ENCODE data around the gene MLH3.
A peak's percentile ranks its signal among the peaks of the same experiment; 100 is the strongest.

The MLH3 gene

GRCh38 chr14:75066691-75067090 is 15.4 kb upstream of the MLH3 start:
- DNase-seq (ENCODE audit: low read depth in 2 of 2) = no peak

DNA sequence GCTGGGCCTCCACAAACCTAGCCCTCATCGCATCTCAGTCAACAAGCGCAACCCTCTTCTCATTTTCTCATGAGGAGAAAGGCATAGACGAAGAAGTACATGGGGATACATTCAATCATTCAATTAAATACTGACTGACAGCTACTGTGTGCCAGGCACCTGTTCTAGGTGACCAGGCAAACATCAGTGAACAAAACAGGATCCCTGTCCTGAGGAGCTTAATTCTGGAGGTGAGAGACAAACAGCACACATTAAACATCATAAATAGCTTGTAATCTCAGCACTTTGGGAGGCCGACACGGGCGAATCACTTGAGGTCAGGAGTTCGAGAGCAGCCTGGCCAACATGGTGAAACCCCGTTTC is 12.9 kb upstream of the MLH3 start:
- DNase-seq (ENCODE audit: low read depth in 2 of 2) = no peak

GRCh38 chr14:75063491-75064204 is 12.4 kb upstream of the MLH3 start, which contains the start of gene ACYP1:
ACYP1 (minus strand) TSS chr14:75064024; CDS start chr14:75063553, 471 bp downstream.
- peak in 1 of 2 experiments; percentile 65 for DNase-seq (ENCODE audit: low read depth in 2 of 2)

DNA sequence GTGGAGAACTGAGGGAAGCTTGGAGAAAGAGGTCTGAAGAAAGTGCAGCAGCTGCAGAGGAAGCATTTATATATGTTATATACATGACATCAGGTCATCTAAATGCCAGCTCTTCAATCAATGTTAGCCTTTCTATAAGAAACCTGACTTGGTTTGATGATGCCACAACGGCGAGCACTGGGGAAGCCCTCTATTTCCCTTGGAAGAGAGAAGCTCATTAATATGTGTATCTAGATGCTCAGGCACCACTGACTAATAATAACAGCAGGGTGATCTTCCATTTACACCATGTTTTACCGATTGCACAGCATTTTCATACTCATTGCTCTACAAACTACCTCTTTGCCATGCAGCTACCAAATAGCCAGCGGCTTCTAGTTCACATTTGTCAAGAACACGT is 11.7 kb upstream of the MLH3 start:
- no peak for DNase-seq (ENCODE audit: low read depth in 2 of 2)

GRCh38 chr14:75060420-75060819 is 9.2 kb upstream of the MLH3 start:
- no peak for DNase-seq (ENCODE audit: low read depth in 2 of 2)

DNA sequence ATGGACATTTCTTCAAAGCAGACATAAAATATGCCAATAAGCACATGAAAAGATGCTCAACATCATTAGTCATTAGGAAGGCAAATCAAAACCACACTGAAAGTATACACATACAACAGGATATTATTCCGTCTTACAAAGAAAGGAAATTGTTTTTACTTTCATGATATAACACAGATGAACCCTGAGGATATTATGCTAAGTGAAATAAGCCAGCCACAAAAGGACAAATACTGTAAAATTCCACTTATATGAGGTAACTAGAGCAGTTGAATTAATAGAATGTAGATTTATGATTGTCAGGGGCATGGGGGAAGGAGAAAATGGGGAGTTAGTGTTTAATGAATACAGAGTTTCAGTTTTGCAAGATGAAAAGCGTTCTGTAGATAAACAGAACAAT is 8.4 kb upstream of the MLH3 start:
- DNase-seq (ENCODE audit: low read depth in 2 of 2) = no peak

DNA sequence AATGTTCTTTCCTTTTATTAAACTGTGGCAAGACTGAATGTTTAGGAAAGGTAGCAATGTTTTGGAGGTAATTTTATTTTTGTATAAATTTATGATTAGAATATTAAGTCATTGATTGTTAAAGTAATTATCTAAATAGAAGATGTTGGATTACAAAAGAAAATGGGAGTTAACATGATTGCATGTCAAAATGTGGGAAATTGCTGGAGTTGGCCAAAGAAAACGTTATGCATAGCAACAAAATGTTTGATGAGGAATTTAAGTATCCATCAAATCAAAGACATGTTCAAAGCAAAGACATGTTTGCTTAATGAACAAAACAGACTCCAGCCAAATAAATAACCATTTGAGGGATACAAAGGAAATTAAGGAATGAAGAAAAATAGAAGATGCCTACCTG is 3.2 kb upstream of the MLH3 start:
- DNase-seq (ENCODE audit: low read depth in 2 of 2) = no peak

DNA sequence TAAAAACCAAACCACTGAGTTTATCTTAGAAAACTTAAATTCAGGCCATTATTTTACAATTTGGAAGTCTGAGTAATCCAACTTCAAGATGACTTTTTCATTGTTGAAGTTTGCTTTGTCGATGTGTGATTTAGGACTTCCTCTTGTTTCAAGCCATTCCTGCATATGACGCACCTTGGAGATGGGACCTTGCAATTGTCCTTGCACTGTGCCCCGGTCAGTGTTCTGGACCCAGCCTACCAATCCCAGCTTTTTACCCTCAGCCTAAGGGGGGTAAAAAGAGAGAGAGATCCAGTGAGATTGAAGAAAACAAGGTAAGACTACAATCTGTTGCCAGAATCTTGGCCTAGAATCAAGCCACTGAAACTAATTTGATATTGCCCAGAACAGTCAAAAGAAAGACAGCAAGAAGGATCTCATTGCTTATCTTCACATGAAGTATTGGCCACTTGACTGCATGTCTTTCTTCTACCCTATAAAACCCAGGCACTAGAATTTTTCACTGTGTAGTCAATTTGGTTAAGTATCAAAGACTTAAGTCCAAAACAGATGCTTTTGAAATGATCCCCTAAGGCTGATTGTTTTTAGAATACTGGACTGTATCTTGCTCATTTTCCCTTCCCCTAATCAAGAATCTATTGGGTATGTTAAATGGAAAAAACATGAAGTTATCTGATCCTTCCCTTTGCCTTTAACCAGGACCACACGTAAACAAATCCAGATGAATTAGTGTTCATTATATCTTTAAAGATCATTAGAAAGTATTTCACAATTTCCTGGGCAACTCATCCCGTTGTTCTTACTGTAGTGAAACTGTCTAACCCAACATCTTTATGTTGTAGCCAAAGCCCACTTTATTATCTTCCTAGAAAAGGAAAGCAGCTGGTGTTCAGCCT is 2.4 kb upstream of the MLH3 start:
- no peak for DNase-seq (ENCODE audit: low read depth in 2 of 2)

- DNase-seq (ENCODE audit: low read depth in 2 of 2) = no peak
Observed at GRCh38 chr14:75051556-75051899, 261 bp upstream of the MLH3 start.

GRCh38 chr14:75049731-75050201 is 1.5 kb downstream of the MLH3 start:
- no peak for DNase-seq (ENCODE audit: low read depth in 2 of 2)

GRCh38 chr14:75049136-75049535 is 2.1 kb downstream of the MLH3 start:
- DNase-seq (ENCODE audit: low read depth in 2 of 2) = no peak

GRCh38 chr14:75048101-75048500 is 3.2 kb downstream of the MLH3 start:
- no peak for DNase-seq (ENCODE audit: low read depth in 2 of 2)

- no peak for DNase-seq (ENCODE audit: low read depth in 2 of 2)
Observed at GRCh38 chr14:75047506-75047905, 3.8 kb downstream of the MLH3 start.

DNA sequence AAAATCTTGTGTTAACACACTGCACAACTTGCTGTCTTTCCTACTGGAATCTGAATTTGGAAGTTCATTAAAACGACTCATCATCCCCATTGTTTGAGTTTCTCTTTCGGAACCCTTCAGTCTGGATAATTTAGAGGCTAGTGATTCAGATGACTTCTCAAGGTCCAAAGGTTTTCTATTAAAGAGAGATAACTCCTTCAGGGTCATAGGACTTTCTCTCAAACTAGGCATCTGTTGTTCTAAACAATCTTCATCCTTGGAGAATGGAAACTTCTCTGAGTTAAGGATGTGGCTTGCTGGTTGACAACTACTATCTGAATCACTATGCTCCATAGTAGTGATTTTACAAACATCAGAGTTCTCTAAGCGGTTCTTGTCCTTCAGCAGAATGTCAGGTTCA is 4.4 kb downstream of the MLH3 start:
- no peak for DNase-seq (ENCODE audit: low read depth in 2 of 2)

- no peak for DNase-seq (ENCODE audit: low read depth in 2 of 2)
Observed at GRCh38 chr14:75046275-75046674, 5.0 kb downstream of the MLH3 start.

GRCh38 chr14:75044752-75045151 is 6.5 kb downstream of the MLH3 start:
- no peak for DNase-seq (ENCODE audit: low read depth in 2 of 2)

DNA sequence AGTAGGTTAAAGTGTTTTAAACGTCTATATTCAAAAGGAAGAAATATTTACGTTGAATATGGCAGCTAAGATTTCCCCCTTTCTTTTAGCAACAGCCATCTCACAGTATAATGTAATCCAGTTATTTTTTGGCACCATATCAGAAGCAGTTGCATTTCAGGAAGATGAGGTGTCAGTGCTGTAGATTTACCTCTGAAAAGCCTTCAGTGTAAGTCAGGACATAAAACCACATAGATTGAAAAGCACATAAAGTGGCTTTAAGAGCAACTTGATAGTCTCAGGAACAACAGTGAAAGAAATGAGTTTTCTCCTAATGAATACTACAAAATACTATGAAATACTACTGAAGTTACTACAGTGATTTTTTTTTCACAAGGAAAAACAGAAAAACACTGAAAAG is 6.9 kb downstream of the MLH3 start:
- DNase-seq (ENCODE audit: low read depth in 2 of 2) = peak in 1 of 2 experiments; percentile 50

DNA sequence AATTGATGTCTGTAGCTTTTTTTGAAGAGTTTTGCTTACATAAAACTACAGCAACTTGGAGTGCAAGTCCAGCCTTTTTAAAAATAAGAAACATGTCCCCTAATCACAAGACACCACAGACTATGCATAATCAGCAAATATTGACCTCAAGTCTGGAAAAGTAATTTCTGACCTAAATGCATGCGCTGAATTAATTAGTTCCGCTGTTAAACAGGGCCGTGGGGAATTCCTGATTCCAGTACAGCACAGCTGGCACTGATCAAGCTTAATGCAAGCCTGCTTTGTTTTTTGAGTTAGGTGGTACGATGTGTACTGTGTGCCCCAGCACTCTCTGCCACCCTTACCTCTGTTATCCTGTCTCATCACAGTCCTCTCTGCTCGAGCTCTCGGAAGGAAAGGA is 9.2 kb downstream of the MLH3 start:
- no peak for DNase-seq (ENCODE audit: low read depth in 2 of 2)

DNA sequence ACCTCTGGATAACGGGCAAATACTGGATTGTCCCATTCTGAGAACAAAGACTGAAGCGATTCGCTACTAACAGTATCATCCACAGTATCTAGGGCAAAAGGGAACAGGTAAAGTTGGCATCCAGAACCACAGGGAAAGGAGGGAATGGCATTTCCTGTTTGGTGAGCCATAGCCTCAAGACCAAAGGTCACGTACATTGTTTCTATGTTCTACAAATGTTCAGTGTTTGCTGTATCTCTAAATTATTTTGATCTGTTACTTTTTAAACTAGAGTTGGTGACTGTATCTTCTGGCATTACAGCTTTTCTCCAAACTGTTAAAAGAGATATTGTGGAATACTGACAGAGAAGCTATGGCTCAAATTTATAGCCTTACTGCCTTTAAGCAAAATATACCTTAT is 9.7 kb downstream of the MLH3 start:
- no peak for DNase-seq (ENCODE audit: low read depth in 2 of 2)

DNA sequence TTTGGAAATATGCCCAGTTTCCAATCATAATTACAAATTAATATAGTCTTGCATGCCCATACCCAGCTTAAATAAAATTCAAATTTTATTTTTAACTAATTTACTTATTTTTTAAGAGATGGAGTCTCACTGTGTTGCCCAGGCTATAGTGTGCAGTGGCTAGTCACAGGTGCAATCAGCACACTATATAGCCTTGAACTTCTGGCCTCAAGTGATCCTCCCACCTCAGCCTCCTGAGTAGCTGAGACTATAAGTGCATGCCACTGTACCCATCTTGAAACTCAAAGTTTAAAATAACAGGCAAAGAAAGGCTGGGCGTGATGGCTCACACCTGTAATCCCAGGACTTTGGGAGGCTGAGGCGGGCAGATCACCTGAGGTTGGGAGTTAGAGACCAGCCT is 10.3 kb downstream of the MLH3 start:
- no peak for DNase-seq (ENCODE audit: low read depth in 2 of 2)

GRCh38 chr14:75040507-75040906 is 10.8 kb downstream of the MLH3 start:
- DNase-seq (ENCODE audit: low read depth in 2 of 2) = no peak

- DNase-seq (ENCODE audit: low read depth in 2 of 2) = no peak
Observed at GRCh38 chr14:75032939-75033338, 18.3 kb downstream of the MLH3 start.

DNA sequence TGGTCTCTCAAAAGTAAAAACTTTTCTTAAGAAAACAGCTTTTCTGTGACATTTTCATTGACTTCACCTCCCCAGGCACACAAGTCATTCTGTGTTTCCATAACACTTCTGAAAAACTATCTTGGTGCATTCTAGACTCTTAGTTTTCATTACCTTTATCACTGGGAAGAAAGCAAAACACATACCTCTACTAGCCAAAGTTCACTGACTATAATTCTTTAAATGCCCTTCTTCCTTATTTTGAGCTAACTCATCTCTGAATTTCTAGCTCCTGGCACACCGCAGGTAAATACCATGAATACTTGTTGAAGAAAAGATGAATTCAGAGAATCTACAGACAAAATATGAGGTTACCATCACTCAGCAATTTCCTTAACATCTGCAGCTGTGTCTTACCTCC is 21.1 kb downstream of the MLH3 start:
- no peak for DNase-seq (ENCODE audit: low read depth in 2 of 2)
